HUDEP-2 (cell line): Measurements from ENCODE around the gene TREH.

Source experiments
- DNase-seq, 76 experiments: peaks; one replicate each; lab custom pipeline; 2025; ENCODE audit not compliant: unreplicated experiment in 76 of 76; lab: John Stamatoyannopoulos, UW

TREH gene

DNA sequence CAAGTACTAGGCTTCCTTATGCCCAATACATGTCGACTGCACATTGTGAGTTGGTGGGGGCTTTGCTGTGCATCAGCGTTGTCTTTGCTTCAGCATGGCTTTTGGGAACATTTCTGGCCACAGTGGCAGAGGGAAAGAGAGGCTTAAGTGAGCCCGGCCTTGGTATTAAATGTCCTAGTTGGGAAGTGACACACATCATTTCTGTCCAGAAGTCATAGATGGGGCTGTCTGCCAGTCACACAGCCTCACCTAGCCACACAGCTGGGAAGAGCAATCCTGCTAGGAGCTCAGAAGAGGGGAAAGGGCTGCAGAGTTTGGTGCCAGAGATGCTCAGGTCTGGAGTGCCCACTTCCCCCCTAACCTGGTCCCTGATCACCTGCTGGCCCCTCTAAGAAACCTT, 27.6 kb downstream of the TREH start:
- no peak for DNase-seq

DNA sequence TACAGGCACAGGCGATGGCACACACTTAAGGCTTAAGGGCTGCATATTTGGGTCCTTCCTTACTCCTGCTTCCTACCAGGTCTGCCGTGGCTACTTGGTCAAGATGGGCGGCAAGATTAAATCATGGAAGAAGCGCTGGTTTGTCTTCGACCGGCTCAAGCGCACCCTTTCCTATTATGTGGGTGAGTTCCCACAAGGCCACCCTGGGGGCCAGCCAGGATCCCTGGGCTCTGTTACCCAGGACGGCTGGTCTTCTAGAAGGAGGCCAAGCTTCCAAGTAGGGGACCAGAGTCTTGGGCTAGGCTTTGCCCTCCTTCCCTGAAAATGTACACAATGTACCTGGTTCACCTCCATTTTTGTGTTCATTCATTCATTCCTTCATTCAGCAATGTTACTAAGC, 29.1 kb downstream of the TREH start:
- DNase-seq, result no peak

DNA sequence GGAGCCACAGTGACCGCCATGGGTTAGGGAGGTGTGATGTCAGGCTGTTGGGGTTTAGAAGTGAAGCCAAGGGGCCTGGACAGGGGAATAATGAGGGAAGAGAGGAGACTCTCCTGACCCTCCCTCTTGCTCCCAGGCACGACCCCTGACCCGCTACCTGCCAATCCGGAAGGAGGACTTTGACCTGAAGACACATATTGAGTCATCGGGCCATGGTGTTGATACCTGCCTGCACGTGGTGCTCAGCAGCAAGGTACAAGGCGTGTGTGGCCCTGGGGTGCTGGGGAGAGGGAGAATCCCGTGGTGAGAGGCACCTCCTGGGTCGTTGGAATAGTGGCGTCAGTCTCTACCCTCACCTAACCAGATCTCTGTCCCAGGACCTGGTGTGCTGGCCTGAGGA, 29.5 kb downstream of the TREH start:
- no peak for DNase-seq

DNA sequence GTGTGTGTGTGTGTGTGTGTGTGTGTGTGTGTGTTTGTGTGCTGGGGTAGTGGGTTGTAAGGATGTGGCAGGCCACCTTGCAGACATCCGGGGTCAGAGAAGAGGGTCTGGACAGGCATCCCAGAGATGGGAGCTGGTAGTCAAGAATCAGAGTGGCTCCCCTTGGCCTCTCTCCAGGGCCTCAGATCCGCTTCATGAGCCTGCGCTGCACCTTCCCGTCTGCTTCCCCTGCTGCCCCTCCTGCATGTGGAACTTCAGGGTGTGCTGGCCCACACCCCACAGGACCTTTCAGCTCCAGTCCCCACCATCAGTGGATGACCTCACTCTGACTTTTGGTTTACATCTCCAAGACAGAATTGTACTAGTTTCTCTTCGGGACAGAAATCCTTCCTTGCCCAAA, 31.2 kb downstream of the TREH start:
- no peak for DNase-seq

DNA sequence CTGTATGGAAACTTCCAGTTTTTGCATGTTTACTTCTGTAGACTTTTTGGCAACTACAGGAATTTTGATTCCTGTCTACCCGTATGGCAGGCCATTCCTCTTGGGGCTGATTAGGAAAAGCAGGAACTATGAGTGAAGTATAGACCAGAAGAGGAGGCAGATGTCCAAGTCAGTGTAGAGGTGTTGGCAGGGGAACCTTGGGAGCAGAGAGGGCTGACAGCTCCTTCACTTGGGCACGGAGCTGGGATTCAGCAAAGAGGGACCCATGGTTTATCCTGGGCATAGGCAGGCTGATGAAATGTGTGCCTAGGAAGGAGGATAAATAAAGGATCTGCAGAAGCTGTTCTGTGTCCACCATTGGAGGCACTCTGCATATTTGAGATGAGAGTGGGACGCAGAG, 33.1 kb downstream of the TREH start:
- DNase-seq, result no peak

DNA sequence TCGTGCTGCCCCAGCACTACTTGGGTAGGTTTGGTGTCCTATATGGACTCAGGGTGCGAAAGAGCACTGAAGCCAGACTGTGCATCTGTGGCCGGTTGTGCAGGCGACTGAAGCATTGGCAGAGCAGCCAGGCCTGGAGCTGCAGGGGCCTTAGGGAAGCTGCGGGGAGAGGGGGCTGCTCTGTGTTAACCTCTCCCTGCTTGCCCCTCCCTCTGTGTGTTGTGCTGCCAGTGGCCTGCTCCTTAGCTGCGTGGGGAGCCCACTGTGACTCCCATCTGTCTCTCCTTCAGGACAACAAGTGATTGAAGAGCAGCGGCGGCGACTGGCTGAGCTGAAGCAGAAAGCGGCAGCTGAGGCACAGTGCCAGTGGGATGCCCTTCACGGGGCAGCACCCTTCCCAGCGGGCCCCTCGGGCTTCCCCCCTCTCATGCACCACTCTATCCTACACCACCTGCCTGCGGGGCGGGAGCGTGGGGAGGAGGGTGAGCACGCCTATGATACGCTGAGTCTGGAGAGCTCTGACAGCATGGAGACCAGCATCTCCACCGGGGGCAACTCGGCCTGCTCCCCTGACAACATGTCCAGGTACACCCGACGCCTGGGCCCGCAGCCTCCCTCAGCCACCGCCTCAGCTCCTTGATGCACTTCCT, 34.3 kb downstream of the TREH start:
- no peak for DNase-seq

DNA sequence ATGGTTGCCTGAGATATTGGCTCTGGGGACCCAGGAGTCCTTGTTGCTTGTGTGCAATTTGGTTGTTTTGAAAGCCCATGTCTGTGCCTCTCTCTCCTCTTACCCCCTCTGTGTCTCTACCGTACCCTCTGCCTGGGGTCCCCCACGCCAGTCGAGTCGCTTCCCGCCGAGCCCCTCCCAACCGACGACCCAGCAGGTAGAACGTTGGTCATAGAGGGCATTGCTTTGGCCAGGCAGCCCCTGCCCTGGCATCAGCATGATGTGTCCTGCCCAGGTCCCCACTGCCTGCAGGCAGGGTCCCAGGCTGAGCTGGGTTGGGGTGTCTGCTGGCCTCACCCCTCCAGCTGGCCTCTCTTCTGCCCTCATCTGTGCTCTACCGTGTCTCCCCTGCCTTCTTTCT, 35.0 kb downstream of the TREH start:
- no peak for DNase-seq

DNA sequence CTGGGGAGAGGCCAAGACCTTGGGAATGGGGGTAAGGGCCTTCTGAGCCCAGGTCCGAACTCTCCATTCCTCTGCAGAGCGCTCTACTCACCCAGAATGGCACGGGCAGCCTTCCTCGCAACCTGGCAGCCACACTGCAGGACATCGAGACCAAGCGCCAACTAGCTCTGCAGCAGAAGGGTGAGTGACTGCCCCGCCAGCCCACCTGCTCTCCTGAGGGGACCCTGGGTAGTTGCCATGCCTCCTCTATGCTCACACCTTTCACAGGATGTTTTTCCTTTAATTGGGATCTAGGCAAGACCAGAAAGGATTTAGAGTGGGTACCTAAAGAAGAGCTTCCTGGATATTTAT, 35.5 kb downstream of the TREH start:
- no peak for DNase-seq

DNA sequence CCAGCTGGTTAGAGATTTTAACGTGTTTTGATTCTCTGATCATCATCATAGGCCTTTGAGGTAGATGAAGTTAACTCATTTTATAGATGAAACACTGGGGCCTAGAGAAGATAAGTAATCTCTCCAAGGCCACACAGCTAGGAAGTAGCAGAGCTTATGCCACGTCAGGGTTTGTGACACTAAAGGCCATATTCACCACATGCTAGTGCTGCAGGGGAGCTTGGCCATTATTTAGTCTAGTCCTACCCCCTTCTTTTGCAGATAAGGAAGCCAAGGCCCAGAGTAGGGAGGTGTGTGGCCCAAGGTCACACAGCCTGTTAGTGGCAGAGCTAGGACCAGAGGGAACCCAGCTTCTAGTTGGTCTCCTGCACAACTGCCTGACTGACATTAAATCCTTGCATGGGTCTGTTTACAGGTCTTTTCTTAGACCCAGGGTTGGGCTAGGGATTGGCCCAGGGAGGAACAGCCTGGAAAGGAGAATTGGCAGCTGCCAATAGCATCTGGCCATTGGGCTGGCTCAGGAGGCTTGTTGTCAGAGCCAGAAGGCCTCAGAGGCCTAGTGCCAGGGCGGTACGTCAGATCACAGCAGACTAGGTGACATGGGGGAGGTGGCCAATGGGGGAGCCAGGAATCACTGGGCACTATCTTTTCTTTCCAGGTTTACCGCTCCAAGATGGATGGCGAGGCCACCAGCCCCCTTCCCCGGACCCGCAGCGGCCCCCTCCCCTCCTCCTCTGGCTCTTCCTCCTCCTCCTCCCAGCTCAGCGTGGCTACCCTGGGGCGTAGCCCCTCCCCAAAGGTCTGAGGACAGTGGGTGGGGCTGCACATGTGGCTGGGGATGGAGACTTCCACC, 36.1 kb downstream of the TREH start:
- DNase-seq, result peak in 2 of 76 experiments; percentile 7 to 19

DNA sequence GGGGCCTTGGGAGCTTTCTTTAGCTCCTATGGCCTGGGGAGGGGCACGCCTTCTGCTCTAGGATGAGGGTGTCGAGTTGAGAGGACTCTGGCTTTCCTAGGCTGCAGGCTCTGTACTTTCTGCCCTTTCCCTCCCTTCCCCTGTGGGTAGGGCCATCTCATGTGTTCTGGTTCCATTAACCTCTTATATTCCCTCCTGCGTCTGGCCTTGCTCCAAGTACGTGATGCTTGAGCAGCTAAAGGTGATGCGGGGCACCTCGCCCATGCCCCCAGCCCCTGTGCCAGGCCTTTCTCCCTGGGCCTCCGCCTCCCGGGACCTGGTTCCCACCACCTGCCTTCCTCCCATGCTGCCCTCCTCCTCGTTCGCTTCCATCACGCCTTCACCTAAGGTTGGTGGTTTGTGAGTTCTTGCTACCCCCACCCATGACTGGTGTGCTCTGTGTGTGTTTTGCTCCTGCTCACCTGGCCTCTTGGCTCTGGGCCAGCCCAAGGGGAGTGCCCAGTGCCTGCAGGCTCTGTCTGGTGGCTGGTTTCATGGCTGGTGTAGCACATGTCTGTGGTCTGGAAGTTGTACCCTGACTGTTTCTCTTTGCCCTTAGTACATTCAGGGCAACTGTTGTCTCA, 37.9 kb downstream of the TREH start:
- no peak for DNase-seq

DNA sequence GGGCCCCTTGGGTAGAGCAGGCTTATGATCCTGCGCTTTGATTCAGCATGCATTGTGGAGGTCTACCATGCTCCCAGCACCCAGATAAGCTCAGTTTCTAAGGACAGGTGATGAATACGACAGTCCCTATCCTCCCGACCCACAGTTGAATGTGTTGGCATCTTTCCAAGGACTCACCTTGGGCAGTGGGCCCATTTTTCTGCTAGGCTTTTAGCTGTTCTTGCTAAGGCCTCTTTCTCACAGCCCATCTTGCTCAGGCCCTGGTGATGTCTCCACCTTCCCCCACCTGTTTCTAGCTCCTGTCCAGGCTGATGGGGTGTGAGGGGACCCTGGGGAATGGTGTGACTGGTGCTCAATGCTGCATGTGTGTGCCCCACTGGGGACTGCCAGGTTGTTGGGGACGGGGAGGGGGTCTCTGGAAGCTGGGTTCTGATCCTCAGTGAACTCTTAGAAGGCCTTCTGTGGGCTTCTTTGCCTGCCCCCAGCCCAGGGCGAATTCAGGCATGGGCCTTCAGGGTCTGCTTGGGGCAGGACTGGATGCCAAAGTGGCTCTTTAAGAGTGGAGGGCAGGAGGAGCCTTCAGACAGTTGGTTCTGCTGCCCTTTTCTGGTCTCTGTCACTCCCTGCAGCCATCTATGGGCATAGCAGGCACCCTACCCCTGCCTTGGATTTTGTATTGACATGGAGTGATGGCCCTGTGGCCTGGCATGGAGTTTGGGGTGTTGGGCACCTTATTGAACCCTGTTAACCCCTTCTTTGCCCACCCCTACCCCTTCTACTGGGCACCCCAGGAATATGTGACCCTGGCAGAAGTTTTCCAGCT, 38.9 kb downstream of the TREH start:
- DNase-seq, result peak in 3 of 76 experiments; percentile 15 to 19 (median 16)

DNA sequence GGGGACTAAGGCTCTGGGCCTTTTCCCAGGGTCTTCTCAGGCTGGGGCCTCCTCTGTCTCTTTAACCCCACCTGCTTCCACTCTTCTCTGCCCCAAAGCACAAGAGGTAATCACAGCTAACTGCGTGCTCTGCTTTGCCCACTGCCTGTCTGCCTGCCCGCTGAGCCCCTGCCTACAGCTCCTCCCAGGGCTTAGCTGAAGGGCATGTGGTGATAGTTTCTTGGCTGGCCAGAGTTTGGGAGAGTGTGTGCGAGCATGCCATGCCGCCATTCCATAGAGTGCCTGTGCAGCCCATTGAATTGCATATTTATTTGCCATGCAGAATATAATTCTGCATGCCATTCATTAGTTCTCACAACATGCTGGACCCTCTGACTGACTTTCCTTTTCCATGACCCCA, 39.6 kb downstream of the TREH start:
- DNase-seq, result no peak

DNA sequence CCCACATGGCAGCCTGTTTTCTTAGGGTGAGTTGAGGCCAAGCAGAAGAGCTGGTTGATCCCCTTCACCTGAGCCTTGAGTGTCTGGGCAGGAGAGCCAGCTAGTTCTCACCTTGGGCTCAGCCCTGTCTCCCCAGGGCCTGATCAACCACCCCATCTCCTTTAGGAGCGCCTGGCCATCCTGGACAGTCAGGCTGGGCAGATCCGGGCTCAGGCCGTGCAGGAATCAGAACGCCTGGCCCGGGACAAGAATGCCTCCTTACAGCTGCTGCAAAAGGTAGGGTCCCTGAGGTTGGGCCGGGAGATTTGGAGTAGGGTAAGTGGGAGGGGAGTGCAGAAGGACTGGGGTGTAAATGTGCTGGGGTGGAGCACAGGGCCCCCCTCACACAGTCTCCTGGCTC, 40.7 kb downstream of the TREH start:
- no peak for DNase-seq

DNA sequence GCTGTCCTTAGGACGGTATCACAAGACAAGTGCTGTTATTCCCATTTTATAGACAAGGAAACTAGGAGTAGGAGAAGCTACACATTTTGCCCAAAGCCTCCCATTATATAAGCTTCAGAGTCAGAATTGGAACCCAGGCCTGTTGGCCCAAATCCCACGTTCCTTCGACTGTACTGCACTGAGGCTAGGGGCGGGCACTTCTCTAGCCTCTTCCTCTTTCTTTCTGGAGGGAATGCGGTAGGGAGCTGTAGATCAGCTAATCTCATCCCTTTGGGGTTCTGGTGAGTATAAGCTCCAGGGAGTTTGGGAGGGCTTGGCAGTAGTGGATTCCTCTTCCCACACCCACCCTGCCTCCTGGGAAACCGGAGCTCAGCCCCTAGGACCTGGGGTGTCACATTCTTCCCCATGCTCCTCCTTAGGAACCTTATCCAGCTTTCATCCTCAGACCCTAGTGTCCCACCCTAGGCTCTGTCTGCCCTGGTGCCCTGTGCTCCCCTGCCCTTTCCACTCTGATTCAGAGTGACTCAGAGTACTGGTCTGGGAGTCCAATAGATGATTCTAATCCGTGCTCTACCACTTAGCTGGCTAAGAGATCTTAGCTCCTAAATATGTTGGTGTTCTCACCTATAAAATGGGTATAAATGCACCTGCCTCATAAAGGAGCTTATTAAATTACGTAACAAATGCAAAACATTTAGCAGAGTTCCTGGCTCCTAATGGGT, 42.7 kb downstream of the TREH start:
- DNase-seq, result no peak

DNA sequence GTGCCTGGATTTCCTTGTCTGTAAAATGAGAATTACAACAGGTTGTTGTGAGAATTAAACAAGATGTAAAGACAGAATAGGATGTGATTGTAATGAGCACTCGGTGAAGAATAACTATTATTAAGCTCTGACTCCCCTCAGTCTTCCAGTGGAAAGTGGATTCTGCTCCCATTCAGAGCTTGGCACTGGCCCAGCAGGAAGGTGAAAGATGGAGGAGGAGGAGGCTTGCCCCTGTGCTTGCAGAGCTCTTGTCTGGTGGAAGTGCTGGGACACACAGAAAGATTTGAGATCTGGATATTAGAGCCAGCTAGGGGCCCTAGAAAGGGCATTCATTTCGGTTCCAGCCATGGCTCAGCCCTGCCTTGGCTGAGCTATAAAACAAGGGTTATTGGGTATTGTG, 43.8 kb downstream of the TREH start:
- DNase-seq, result no peak

DNA sequence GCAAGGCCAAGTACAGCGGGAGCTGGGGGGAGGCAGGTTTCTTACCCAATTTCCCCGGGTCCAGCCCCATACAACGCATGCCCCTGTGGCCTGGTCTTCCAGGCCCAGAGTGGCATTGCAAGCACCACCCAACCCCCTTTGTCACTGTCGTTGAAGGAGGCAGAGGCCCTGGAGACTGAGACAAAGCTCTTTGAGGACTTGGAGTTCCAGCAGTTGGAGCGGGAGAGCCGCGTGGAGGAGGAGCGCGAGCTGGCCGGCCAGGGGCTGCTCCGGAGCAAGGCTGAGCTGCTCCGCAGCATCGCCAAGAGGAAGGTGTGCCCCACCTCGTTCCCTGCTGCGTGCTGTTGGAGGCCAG, 44.2 kb downstream of the TREH start:
- DNase-seq, result no peak

DNA sequence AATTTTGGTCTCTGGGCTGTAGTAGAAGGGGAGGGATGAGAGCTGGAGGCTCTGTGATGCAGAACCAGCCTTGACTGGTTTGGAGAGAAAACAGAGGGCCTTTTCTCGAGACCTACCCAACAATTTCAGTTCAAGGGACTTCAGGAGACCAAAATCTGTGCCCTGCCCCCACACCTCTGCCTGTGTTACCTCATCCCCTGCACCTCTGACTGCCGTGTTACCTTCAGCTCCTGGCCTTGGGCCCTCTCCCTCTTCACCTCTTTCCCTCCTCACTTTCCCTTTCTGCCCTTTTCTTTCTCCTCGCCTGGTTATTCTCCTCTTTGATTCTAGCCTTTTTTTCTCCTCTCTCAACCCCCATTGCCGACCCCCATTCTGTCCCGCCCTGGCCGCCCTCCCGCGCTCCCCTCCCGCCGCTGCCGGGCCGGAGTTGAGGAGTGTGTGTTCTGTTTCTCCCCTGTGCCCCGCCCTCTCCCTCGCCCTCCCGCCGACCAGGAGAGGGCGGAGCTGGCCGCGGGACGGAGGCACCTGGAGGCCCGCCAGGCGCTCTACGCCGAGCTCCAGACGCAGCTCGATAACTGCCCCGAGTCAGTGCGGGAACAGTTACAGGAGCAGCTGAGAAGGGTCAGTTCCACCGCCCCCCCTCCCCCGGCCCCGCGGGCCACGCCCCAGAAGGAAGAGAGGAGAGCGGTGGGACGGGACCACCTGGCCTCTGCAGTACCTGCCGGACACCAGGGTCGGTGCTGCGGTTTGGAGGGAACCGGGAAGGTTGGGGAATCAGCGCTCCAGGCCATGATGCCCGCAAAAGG, 44.8 kb downstream of the TREH start:
- DNase-seq, result peak in 64 of 76 experiments; percentile 9 to 84 (median 43)

DNA sequence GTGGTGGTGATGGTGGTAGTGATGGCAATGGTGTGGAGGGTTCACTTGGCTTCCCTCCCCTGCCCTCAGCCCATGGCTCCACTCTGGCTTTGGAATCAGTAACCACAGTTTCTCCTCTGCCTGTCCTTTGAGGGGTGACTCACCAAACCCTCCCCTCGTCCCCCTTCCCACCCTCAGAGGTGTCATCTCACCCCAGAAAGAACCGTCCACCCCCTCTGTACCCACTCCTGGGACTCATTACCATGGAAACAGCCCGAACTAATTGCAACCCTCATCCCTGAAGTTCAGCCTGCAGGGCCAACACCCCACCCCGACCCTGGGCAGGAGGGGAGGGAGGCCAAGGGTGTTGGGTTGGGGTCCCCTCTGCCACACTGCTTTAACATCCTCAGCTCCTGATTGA, 45.5 kb downstream of the TREH start:
- no peak for DNase-seq

DNA sequence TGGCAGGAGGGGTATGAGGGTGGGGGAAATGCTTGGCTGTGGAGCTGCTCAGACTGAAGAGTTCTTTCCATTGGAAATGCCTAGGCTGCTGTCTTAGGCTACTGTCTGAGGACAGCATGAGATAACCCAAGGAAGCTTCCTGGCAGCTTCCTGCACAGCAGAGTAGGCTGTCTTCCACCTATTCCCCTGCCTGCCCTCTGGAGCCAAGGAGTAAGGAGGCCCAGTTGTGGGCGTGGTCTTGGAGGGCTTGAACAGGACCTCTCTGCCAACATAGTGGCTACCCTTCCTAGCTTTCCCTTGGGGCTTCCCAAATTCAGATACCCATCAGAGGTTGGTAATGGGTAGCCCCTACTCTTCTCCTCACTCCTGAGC, 46.1 kb downstream of the TREH start:
- DNase-seq, result no peak
